ENCODE measurements around the gene RSRC2. TPM values are rescaled to one million over a fixed set of nuclear protein-coding genes. Genes with fewer than 3 reads are reported as not detected.
A peak's percentile ranks its signal among the peaks of the same experiment; 100 is the strongest.
"Not testable (repeated sequence)": the region's sequence is repeated elsewhere in the genome, so short reads cannot be mapped to it uniquely, and the experiment has no call there.

Gene RSRC2
- total RNA-seq, 2 experiments from 2014 or later = 79.6 to 82.3 TPM

DNA sequence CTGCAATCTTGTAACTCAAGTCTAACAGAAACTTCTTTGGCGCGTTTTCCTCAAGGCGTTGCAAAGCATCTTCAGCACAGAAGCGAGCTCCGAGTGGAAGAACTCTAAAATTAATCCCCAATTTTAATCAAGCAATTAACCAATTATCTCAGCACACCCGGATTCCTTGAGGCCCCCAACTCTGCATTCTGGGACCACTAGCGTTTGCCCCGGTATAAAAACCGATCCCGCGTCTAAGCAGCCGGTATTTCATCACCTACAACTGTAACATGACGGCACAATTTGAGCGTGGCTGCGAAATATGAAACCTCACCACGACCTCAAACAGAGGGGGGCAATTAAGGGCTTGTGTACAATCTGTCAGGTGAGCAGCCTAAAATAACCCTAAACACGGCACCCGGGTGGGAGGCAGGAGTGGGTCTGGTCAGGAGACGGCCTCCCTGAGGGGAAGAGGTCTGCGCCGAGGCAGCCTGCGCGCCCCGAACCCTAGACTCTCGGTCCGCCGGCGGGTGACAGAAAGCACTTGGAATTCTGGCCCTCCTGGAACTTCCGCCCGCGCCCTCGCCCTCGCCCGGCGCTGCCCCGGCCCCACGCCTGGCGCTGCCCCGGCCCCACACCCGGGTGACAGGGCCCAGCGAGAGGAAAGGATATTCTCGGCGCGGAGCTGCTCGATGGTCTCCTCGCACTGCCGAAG is 26.6 kb downstream of the RSRC2 start:
- H3K36me3 Mint-ChIP-seq (ENCODE audit: low read depth) = peaks cover 39% of the 10 kb centered on the region
- POLR2A ChIA-PET = interaction anchor here (0.7 to 2.8 kb wide), 5 partner anchors 9 to 274 kb away, joined by 3 to 25 read pairs (median 4); partner anchors contain the start of genes DIABLO, KNTC1 and RSRC2
- DNase-seq = peak; percentile 59
- peaks cover 40% of the 10 kb centered on the region for H3K4me1 Mint-ChIP-seq
- H3K27me3 Mint-ChIP-seq = no peaks in the 10 kb centered on the region
- no peaks in the 10 kb centered on the region for H3K9me3 Mint-ChIP-seq
- CTCF ChIA-PET = interaction anchor here (0.7 to 1.8 kb wide), 11 partner anchors 10 to 146 kb away, joined by 3 to 7 read pairs (median 4); no protein-coding TSS in a partner anchor
- peak overlapping the region; percentile 97 for H3K4me3 Mint-ChIP-seq
- H3K27ac Mint-ChIP-seq = peak overlapping the region; percentile 100

- peaks cover 27% of the 10 kb centered on the region for H3K4me1 Mint-ChIP-seq
- H3K27ac Mint-ChIP-seq = no peak overlapping the region
- ChIA-PET CTCF (interaction anchor here (0.7 to 1.6 kb wide), 5 partner anchors 16 to 107 kb away, joined by 3 to 4 read pairs (median 3); no protein-coding TSS in a partner anchor), POLR2A (no interaction called here)
- no peaks in the 10 kb centered on the region for H3K27me3 Mint-ChIP-seq
- no peak overlapping the region for H3K4me3 Mint-ChIP-seq
- no peak for DNase-seq
- H3K9me3 Mint-ChIP-seq = no peaks in the 10 kb centered on the region
- H3K36me3 Mint-ChIP-seq (ENCODE audit: low read depth) = peaks cover 38% of the 10 kb centered on the region
Measured at GRCh38 chr12:122495258-122495657, 31.5 kb downstream of the RSRC2 start.

DNA sequence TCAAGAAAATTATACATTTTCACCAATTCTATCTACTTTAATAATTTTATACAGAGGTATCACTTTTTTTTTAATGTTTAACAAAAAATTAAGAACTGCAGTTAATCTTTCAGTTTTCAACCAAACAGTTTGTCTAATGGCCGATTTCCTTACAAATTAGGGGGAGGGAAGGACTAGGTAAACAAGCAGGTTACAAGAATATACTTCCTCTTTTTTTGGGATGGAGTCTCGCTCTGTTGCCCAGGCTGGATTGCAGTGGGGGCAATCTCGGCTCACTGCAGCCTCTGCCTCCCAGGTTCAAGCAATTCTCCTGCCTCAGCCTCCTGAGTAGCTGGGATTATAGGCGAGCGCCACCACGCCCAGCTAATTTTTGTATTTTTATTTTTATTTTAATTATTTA is 33.5 kb downstream of the RSRC2 start:
- POLR2A ChIA-PET, H3K27me3 Mint-ChIP-seq, H3K27ac Mint-ChIP-seq, H3K4me3 Mint-ChIP-seq, H3K9me3 Mint-ChIP-seq, DNase-seq: not testable (repeated sequence)
- H3K36me3 Mint-ChIP-seq (ENCODE audit: low read depth) = peaks cover 43% of the 10 kb centered on the region
- H3K4me1 Mint-ChIP-seq = peaks cover 18% of the 10 kb centered on the region
- CTCF ChIA-PET = interaction anchor here (0.7 kb wide), 1 partner anchor 396 kb away, joined by 3 read pairs; no protein-coding TSS in a partner anchor

DNA sequence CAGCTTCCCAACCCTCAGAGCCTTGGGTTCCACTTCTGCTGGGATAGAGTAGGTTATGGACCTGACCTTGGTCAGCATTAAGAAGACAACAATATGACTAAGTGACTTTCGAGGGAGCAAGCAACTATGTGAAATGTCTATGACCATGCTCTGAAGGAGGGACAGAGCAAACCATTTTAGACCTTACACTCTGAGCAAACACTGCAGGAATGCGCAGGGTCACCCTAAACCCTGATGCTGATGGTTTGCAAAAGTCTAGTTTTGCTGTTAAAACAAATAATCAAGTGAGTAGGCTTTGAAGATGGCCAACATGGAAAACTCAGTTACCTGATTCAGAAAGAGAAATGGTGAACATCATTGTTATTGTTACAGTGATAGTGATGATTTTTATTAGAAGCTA is 34.7 kb downstream of the RSRC2 start:
- Mint-ChIP-seq H3K36me3 (ENCODE audit: low read depth) (peaks cover 41% of the 10 kb centered on the region), H3K27me3 (no peaks in the 10 kb centered on the region), H3K27ac (no peak overlapping the region), H3K4me1 (peaks cover 11% of the 10 kb centered on the region), H3K9me3 (no peaks in the 10 kb centered on the region), H3K4me3 (no peak overlapping the region)
- ChIA-PET CTCF (interaction anchor here (0.6 to 4.3 kb wide), 3 partner anchors 20 to 92 kb away, joined by 3 to 19 read pairs (median 3); no protein-coding TSS in a partner anchor), POLR2A (no interaction called here)
- no peak for DNase-seq

- Mint-ChIP-seq H3K27me3 (no peaks in the 10 kb centered on the region), H3K36me3 (ENCODE audit: low read depth) (peaks cover 48% of the 10 kb centered on the region), H3K27ac (no peak overlapping the region), H3K4me1 (peaks cover 6% of the 10 kb centered on the region), H3K4me3 (no peak overlapping the region), H3K9me3 (no peaks in the 10 kb centered on the region)
- no peak for DNase-seq
- ChIA-PET POLR2A (interaction anchor here (0.6 kb wide), 2 partner anchors 23 to 89 kb away, joined by 4 to 5 read pairs; no protein-coding TSS in a partner anchor), CTCF (interaction anchor here (4.3 kb wide), 1 partner anchor 17 kb away, joined by 19 read pairs; no protein-coding TSS in a partner anchor)
Measured at GRCh38 chr12:122489038-122489437, 37.7 kb downstream of the RSRC2 start.

DNA sequence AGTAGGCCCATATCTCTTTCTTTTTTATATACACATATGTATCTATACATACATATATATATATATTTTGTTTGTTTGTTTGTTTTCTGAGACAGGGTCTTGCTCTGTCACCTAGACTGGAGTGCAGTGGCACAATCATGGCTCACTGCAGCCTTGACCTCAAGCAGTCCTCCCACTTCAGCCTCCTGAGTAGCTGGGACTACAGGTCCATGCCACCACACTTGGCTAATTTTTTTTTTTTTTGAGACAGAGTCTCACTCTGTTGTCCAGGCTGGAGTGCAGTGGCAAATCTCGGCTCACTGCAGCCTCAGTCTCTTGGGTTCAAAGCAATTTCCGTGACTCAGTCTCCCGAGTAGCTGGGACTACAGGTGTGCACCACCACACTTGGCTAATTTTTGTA is 38.9 kb downstream of the RSRC2 start:
- H3K4me1 Mint-ChIP-seq, H3K27ac Mint-ChIP-seq, POLR2A ChIA-PET, H3K27me3 Mint-ChIP-seq, DNase-seq, H3K4me3 Mint-ChIP-seq, H3K9me3 Mint-ChIP-seq: not testable (repeated sequence)
- peaks cover 57% of the 10 kb centered on the region for H3K36me3 Mint-ChIP-seq (ENCODE audit: low read depth)
- CTCF ChIA-PET = interaction anchor here (0.8 to 1.2 kb wide), 2 partner anchors 12 to 16 kb away, joined by 4 to 5 read pairs; no protein-coding TSS in a partner anchor

DNA sequence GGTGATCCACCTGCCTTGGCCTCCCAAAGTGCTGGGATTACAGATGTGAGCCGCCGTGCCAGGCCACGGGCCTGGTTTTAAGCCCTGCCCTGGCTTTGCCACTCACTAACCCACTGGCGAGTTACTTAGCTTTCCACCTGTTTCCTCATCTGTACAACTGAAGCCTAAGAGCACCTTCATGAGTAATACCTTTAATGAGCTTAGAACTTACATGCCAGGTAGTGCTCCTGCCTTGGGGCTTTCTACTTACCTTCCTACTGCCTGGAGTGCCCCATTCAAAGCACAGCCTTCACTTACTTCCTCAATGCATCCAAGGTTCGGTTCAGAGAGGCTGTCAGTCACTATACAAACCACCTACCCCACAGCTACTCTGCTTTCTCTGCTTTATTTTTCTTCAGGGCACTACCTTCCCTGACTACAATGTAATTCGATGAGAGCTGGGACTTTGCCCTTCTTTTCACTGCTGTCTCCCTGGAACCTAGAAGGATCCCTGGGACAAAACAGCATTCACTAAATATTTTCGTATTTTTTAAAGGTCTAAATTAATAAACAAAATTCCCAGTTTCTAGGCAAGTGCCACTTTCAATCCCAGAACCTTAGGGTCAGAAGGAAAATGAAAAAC is 39.8 kb downstream of the RSRC2 start:
- CTCF ChIA-PET = interaction anchor here (0.6 to 1.2 kb wide), 2 partner anchors 11 to 23 kb away, joined by 3 to 5 read pairs; no protein-coding TSS in a partner anchor
- peaks cover 10% of the 10 kb centered on the region for H3K4me1 Mint-ChIP-seq
- POLR2A ChIA-PET = no interaction called here
- H3K27ac Mint-ChIP-seq = no peak overlapping the region
- no peak for DNase-seq
- no peaks in the 10 kb centered on the region for H3K27me3 Mint-ChIP-seq
- H3K36me3 Mint-ChIP-seq (ENCODE audit: low read depth) = peaks cover 53% of the 10 kb centered on the region
- H3K9me3 Mint-ChIP-seq = no peaks in the 10 kb centered on the region
- H3K4me3 Mint-ChIP-seq = no peak overlapping the region

DNA sequence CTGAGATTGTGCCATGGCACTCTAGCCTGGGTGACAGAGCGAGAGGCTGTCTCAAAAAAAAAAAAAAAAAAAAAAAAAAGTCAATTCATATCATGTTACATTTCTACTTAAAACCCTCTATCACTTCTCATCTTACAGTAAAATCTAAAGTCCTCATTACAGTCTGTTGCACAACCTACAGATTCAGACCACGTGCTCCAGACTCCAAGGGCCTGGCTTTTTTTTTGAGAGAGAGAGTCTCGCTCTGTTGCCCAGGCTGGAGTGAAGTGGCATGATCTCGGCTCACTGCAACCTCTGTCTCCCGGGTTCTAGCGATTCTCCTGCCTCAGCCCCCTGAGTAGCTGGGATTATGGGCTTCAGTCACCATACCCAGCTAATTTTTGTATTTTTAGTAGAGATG is 40.4 kb downstream of the RSRC2 start:
- H3K36me3 Mint-ChIP-seq (ENCODE audit: low read depth) = peaks cover 52% of the 10 kb centered on the region
- POLR2A ChIA-PET, H3K27me3 Mint-ChIP-seq, H3K4me1 Mint-ChIP-seq, H3K4me3 Mint-ChIP-seq, DNase-seq, H3K27ac Mint-ChIP-seq, H3K9me3 Mint-ChIP-seq: not testable (repeated sequence)
- CTCF ChIA-PET = interaction anchor here (1.2 to 2.5 kb wide), 4 partner anchors 11 to 87 kb away, joined by 4 to 18 read pairs (median 6); partner anchors contain the start of gene ZCCHC8

DNA sequence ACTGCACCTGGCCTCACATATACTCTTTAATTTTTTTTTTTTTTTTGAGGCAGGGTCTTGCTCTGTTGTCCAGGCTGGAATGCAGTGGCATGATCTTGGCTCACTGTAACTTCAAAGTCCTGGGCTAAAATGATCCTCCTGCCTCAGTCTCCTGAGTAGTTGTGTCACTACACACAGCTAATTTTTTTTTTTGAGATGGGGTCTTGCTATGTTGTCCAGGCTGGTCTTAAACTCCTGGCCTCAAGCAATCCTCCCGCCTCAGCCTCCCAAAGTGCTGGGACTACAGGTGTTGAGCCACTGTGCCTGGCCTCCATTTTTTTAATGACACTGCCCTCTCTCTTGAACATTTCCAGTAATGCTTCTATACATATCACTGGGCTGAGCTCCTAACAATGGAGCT is 42.4 kb downstream of the RSRC2 start:
- H3K9me3 Mint-ChIP-seq, H3K4me3 Mint-ChIP-seq, H3K27ac Mint-ChIP-seq, H3K4me1 Mint-ChIP-seq, POLR2A ChIA-PET, DNase-seq, H3K27me3 Mint-ChIP-seq: not testable (repeated sequence)
- H3K36me3 Mint-ChIP-seq (ENCODE audit: low read depth) = peaks cover 58% of the 10 kb centered on the region
- CTCF ChIA-PET = interaction anchor here (0.6 to 2.5 kb wide), 4 partner anchors 13 to 703 kb away, joined by 3 to 18 read pairs (median 4); no protein-coding TSS in a partner anchor

DNA sequence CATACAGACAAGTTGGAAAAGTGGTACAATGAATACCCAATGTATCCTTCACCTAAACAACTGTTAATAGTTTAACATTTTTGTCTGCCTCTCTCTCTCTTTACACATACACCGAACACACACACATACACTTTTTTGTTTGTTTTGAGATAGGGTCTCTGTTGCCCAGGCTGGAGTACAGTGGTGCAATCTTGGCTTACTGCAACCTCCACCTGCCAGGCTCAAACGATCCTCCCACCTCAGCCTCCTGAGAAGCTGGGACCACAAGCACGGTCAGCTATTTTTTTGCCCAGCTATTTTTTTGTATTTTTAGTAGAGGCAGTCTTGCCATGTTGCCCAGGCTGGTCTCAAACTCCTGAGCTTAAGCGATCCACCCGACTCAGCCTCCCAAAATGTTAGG is 42.8 kb downstream of the RSRC2 start:
- ChIA-PET CTCF (interaction anchor here (0.6 to 2.5 kb wide), 4 partner anchors 12 to 704 kb away, joined by 3 to 18 read pairs (median 4); no protein-coding TSS in a partner anchor), POLR2A (no interaction called here)
- H3K9me3 Mint-ChIP-seq = no peaks in the 10 kb centered on the region
- H3K27me3 Mint-ChIP-seq = no peaks in the 10 kb centered on the region
- no peak overlapping the region for H3K4me3 Mint-ChIP-seq
- H3K27ac Mint-ChIP-seq = peak overlapping the region; percentile 46
- H3K4me1 Mint-ChIP-seq = peaks cover 7% of the 10 kb centered on the region
- no peak for DNase-seq
- peaks cover 54% of the 10 kb centered on the region for H3K36me3 Mint-ChIP-seq (ENCODE audit: low read depth)

DNA sequence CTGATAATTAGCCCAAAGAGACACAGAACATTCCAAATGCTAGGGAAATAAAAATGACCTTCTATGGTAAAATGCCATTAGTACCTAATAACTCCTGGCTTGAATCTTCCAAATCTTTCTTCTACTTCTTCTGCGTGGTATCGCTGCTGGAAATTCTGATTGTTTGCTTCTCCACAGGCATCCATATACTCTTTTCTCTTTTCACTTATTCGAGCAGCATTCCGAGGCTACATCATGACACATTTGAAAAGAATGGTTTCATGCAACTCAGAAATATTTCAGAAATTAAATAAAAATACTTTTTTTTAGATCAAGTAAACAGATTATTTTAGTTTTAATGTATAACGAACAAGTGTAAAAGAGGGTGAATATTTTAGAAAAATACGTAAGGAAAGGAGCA is 44.9 kb downstream of the RSRC2 start:
- ChIA-PET POLR2A (no interaction called here), CTCF (interaction anchor here (1.1 kb wide), 1 partner anchor 17 kb away, joined by 3 read pairs; no protein-coding TSS in a partner anchor)
- H3K27me3 Mint-ChIP-seq = no peaks in the 10 kb centered on the region
- no peaks in the 10 kb centered on the region for H3K9me3 Mint-ChIP-seq
- no peak overlapping the region for H3K27ac Mint-ChIP-seq
- no peak overlapping the region for H3K4me3 Mint-ChIP-seq
- H3K36me3 Mint-ChIP-seq (ENCODE audit: low read depth) = peaks cover 58% of the 10 kb centered on the region
- DNase-seq = no peak
- peaks cover 7% of the 10 kb centered on the region for H3K4me1 Mint-ChIP-seq

DNA sequence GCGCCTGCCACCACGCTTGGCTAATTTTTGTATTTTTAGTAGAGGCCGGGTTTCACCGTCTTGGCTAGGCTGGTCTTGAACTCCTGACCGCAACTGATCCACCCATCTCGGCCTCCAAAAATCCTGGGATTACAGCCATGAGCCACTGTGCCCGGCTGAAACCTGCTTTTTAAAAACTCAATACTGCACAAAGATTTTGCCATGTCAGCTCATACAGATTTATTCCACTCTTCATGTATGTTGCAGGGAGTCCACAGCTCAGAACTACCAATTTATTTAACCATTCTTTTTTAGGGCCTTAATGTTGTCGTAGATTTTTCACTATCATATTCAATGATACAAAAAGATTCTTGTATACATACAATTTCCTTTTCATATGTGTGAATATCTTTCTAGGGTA is 46.0 kb downstream of the RSRC2 start:
- no peaks in the 10 kb centered on the region for H3K27me3 Mint-ChIP-seq
- CTCF ChIA-PET = interaction anchor here (1.0 to 1.4 kb wide), 2 partner anchors 9 to 24 kb away, joined by 3 to 4 read pairs; no protein-coding TSS in a partner anchor
- peaks cover 62% of the 10 kb centered on the region for H3K36me3 Mint-ChIP-seq (ENCODE audit: low read depth)
- H3K4me3 Mint-ChIP-seq = no peak overlapping the region
- POLR2A ChIA-PET = no interaction called here
- DNase-seq = no peak
- H3K27ac Mint-ChIP-seq = no peak overlapping the region
- peaks cover 8% of the 10 kb centered on the region for H3K4me1 Mint-ChIP-seq
- H3K9me3 Mint-ChIP-seq = no peaks in the 10 kb centered on the region

DNA sequence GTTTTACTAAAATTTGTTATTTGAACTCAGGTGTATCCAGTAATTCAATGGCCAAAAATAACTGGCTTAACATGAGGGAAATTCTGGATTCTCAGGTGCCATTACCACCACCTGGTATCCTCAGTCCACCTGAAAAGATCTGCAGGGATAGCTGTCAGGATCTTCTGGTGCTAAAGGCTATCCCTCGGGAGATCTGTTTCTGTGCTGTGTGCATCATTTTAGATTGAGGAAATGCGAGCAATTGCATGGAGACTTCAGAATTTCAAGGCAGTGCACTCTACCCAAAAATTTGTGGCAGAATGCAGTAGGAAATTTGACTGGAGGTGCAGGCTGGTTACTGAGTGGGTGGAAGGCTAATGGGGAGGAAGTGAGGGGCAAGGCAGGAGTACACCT is 52.4 kb downstream of the RSRC2 start:
- no peak overlapping the region for H3K4me3 Mint-ChIP-seq
- H3K4me1 Mint-ChIP-seq = peaks cover 23% of the 10 kb centered on the region
- ChIA-PET CTCF (interaction anchor here (0.6 to 2.4 kb wide), 3 partner anchors 61 to 134 kb away, joined by 3 to 14 read pairs (median 3); no protein-coding TSS in a partner anchor), POLR2A (interaction anchor here (0.6 to 0.8 kb wide), 2 partner anchors 28 to 175 kb away, joined by 3 read pairs; no protein-coding TSS in a partner anchor)
- H3K36me3 Mint-ChIP-seq (ENCODE audit: low read depth) = peaks cover 43% of the 10 kb centered on the region
- no peak for DNase-seq
- H3K27ac Mint-ChIP-seq = no peak overlapping the region
- no peaks in the 10 kb centered on the region for H3K9me3 Mint-ChIP-seq
- no peaks in the 10 kb centered on the region for H3K27me3 Mint-ChIP-seq

Measured in activated CD4-positive, alpha-beta T cell treated with anti-CD3 and anti-CD28 coated beads, Interleukin-2, amount 10 ng/mL, durations not matched to agents 7 days and 5 days (primary cell).